ENCODE measurements around the gene PRICKLE4. TPM values are rescaled to one million over a fixed set of nuclear protein-coding genes. Genes with fewer than 3 reads are reported as not detected.

PRICKLE4 gene
- total RNA-seq, 1 donor, result 0.31 TPM

DNA sequence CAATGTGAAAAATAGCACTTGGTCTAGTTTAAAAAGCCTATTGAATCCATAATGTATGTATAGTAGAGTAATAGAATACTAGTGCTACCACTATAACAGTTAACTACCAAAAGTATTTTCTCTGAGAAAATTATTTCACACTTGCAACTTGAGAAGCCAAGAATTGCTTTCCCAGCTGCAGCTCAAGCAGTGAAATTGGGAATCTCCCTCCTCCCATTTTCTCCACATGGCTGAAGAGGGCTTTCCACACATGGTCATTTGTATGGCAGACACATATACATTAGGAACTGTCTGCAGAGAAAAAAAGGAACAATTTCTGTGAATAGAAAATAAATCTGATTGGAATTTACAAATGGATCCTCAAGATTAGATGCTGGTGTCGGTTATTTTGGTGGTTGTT lies 41.4 kb downstream of the PRICKLE4 start:
- no peaks in the 10 kb centered on the region for H3K9me3 ChIP-seq (ENCODE audit: low read depth, low read length)
- H3K4me3 ChIP-seq (ENCODE audit: low read length), result no peak overlapping the region
- H3K27me3 ChIP-seq (ENCODE audit: insufficient read depth, low read length), result no peaks in the 10 kb centered on the region
- peaks cover 5% of the 10 kb centered on the region for H3K4me1 ChIP-seq (ENCODE audit: insufficient read depth, low read length)

DNA sequence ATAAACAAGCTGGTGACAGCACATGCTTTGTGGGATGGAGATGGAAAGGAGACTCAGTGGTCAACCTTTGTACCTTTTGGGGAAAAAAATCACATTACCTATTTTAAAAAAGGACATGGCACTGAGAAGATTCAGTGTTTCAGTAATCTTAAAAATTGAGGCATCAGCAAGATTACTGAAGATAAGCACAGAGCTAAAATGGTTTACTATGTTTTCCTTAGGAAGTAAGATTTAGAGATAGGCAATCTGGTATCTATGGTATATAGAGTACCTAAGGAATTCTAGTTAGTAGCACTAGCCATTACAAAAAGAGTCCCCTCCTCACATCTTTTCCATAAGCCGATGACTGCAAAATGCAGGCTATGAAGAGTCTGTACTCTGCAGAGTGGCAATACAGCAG lies 42.6 kb downstream of the PRICKLE4 start:
- Histone ChIP-seq H3K9me3 (ENCODE audit: low read depth, low read length) (no peaks in the 10 kb centered on the region), H3K4me1 (ENCODE audit: insufficient read depth, low read length) (peaks cover 5% of the 10 kb centered on the region), H3K27me3 (ENCODE audit: insufficient read depth, low read length) (no peaks in the 10 kb centered on the region), H3K4me3 (ENCODE audit: low read length) (no peak overlapping the region)

DNA sequence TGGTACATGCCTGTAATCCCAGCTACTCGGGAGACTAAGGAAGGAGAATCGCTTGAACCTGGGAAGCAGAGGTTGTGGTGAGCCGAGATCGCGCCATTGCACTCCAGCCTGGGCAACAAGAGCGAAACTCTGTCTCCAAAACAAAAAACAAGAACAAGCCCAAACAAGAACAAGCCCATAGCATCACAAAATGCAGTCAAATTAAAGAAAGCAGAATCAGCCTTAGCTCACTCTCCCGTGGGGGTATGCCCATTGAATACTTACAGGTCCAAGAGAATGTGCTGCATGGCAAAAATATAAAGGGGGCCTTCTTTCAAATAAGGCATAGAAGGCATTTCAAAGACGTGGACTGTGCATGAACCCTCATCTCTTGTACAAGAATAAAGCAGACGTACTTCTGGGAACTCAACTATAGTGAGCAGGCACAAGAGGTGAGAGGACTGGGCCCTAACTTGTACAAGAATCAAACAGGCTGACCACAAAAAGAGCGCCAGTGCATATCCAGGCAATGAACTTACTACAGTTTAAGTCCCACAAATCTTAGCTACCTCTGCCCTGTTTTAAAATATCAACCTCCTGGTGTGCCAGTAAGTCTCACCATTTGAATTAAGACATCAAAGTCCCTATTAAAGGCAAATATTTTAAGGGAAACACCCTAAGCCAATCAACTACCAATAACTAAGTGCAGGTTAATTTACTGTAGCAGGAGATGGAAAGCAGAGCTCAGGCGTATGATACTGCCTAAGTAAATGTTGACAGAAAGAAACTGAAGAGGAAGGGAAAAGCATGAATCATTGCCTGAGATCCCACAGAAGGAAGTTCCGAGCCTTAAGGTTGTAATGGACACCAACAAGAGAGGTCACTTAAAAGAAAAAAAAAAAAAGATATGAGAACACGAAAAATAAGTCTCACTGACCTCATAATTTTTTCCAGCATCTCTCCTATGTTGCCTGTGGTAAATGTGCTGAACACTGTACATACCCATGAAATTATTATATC lies 44.3 kb downstream of the PRICKLE4 start:
- Histone ChIP-seq H3K9me3 (ENCODE audit: low read depth, low read length) (no peaks in the 10 kb centered on the region), H3K4me1 (ENCODE audit: insufficient read depth, low read length) (peaks cover 5% of the 10 kb centered on the region), H3K4me3 (ENCODE audit: low read length) (no peak overlapping the region), H3K27me3 (ENCODE audit: insufficient read depth, low read length) (no peaks in the 10 kb centered on the region)

DNA sequence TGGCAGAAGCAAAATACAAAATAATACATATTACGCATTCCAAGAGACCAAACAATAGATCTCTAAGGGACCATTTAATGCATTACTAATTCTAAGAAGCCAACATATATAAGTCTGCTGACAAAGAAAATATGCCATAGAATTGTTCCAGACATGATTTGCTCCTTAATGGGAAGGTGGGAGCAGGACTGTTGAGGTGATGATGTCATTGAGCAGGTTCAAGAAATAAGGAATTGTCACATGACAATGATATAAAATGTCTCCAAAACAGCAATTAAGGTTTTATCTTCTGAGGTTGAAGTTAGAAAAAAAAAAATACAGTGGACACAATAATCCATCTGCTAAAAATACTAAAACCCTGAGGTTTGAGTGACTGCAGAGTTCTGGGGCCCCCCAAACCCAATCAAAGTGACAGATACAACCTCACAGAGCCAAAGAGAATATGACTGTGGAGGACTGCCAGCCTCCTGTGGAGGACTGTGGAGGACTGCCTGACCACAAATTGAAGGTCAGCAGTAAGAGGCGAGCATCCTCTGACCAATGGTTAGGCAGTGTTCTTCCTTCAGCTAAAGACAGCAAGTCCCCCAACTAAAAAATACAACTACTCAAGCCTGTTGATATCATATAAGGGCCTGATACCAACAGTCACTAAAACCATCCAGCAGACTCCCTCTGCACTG lies 45.9 kb downstream of the PRICKLE4 start:
- Histone ChIP-seq H3K9me3 (ENCODE audit: low read depth, low read length) (no peaks in the 10 kb centered on the region), H3K27me3 (ENCODE audit: insufficient read depth, low read length) (no peaks in the 10 kb centered on the region), H3K4me3 (ENCODE audit: low read length) (no peak overlapping the region), H3K4me1 (ENCODE audit: insufficient read depth, low read length) (peaks cover 5% of the 10 kb centered on the region)

DNA sequence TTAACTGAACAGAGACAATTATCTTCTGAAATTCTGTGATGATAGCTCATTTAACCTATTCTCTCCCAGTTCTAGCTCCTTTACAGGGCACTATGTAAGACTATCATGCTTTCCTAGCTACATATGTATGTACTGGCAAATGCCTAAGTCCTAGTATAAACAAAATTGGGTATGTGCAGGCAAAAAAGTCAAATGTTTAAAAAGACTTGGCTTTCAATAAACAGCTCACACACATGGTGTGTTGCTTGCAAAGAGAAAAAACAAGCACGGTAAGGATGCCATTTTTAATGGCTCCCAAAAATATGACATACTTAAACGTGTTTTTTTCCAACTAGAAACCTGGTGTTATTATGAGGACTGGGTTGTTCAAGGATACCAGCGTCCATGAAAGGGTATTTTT lies 51.7 kb downstream of the PRICKLE4 start:
- H3K27me3 ChIP-seq (ENCODE audit: insufficient read depth, low read length), result no peaks in the 10 kb centered on the region
- H3K4me1 ChIP-seq (ENCODE audit: insufficient read depth, low read length), result no peaks in the 10 kb centered on the region
- no peak overlapping the region for H3K4me3 ChIP-seq (ENCODE audit: low read length)
- H3K9me3 ChIP-seq (ENCODE audit: low read depth, low read length), result no peaks in the 10 kb centered on the region

DNA sequence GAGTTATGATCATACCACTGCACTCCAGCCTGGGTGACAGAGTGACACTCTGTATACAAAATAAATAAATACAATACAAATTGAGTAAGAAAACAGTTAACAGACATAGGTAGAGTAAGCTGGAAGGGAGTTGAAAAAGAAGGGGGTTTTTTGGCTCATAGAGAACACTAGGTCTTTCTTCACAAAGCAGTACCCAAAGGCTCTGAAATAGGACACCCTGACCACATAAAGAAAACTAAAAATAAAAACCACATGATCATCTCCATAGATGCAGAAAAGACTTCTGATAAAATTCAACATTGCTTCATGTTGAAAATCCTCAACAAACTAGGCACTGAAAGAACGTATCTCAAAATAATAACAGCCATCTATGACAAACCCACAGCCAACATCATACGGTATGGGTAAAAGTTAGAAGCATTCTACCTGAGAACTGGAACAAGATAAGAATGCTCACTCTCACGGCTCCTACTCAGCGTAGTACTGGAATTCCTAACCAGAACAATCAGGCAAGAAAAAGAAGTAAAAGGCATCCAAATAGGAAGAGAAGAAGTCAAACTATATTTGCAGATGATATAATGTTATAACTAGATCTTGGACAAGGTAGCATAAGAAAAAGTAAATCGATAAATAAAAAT lies 55.6 kb downstream of the PRICKLE4 start:
- Histone ChIP-seq H3K9me3 (ENCODE audit: low read depth, low read length) (no peaks in the 10 kb centered on the region), H3K27me3 (ENCODE audit: insufficient read depth, low read length) (no peaks in the 10 kb centered on the region), H3K4me1 (ENCODE audit: insufficient read depth, low read length) (no peaks in the 10 kb centered on the region), H3K4me3 (ENCODE audit: low read length) (no peak overlapping the region)

DNA sequence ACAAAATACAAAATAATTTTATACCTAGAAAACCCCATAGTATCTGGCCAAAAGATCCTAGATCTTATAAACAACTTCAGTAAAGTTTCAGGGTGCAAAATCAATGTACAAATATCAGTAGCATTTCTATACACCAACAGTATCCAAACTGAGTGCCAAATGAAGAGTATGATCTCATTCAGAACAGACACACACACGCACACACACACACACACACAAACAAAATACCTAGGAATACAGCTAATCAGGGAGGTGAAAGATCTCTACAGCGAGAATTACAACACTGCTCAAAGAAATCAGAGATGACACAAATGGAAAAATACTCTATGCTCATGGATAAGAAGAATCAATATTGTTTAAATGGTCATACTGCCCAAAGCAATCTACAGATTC lies 56.1 kb downstream of the PRICKLE4 start:
- H3K9me3 ChIP-seq (ENCODE audit: low read depth, low read length), result no peaks in the 10 kb centered on the region
- no peak overlapping the region for H3K4me3 ChIP-seq (ENCODE audit: low read length)
- no peaks in the 10 kb centered on the region for H3K27me3 ChIP-seq (ENCODE audit: insufficient read depth, low read length)
- H3K4me1 ChIP-seq (ENCODE audit: insufficient read depth, low read length), result no peaks in the 10 kb centered on the region

Other genes with a start within 250 kb of the PRICKLE4 start
- gene FOXP4, start 234.4 kb upstream of the PRICKLE4 start, total RNA-seq, result 3.5 TPM
- gene MDFI, start 142.3 kb upstream of the PRICKLE4 start, total RNA-seq, result not detected
- 18.1 TPM for gene TFEB, start 45.2 kb upstream of the PRICKLE4 start, total RNA-seq
- 0.10 TPM for gene PGC, start 33.4 kb upstream of the PRICKLE4 start, total RNA-seq
- 2.1 TPM for gene FRS3, start 882 bp upstream of the PRICKLE4 start, total RNA-seq
- gene TOMM6, start 6.9 kb downstream of the PRICKLE4 start, total RNA-seq, result 56.3 TPM
- gene USP49, start 114.6 kb downstream of the PRICKLE4 start, total RNA-seq, result 3.5 TPM
- 2.5 TPM for gene MED20, start 140.4 kb downstream of the PRICKLE4 start, total RNA-seq
- 3.8 TPM for gene BYSL, start 140.7 kb downstream of the PRICKLE4 start, total RNA-seq
- 219 TPM for gene CCND3, start 161.0 kb downstream of the PRICKLE4 start, total RNA-seq